Right renal pelvis (tissue), 4 donors: ENCODE data around the gene GALNT9. TPM values are rescaled to one million over a fixed set of nuclear protein-coding genes. Genes with fewer than 3 reads are reported as not detected.
"Not testable (repeated sequence)": the region's sequence is repeated elsewhere in the genome, so short reads cannot be mapped to it uniquely, and the experiment has no call there.

ENCODE experiments used
- DNase-seq, 4 donors: peaks; one replicate each; pipeline ENCODE4 v3.0.0-alpha.2; 2013; ENCODE audit warnings: low read depth in 4 of 4, low spot score in 3 of 4, missing footprints in 1 of 4
- polyA plus RNA-seq, 4 donors: library from polyadenylated mRNA; unstranded; fragments of 120-200 nt; gene quantifications; one replicate each; pipeline ENCODE4 v1.2.1, GENCODE V29; 2013; ENCODE audit not compliant: insufficient read length in 4 of 4

Gene GALNT9
- polyA plus RNA-seq, 4 donors: 7.7 to 8.8 (median 8.4) TPM

GRCh38 chr12:132204793-132205270 lies 124.6 kb downstream of the GALNT9 start:
- no peak for DNase-seq

- no peak for DNase-seq
These were observed 125.2 kb downstream of the GALNT9 start for GRCh38 chr12:132204063-132204792.

- DNase-seq: no peak
These were observed 126.3 kb downstream of the GALNT9 start for GRCh38 chr12:132202929-132203721.

- no peak for DNase-seq
These were observed 127.8 kb downstream of the GALNT9 start for GRCh38 chr12:132201391-132202120.

GRCh38 chr12:132200800-132201199 lies 128.6 kb downstream of the GALNT9 start:
- no peak for DNase-seq

- no peak for DNase-seq
These were observed 129.7 kb downstream of the GALNT9 start for GRCh38 chr12:132199526-132200319.

GRCh38 chr12:132199101-132199500 lies 130.3 kb downstream of the GALNT9 start:
- DNase-seq: no peak

- DNase-seq: no peak
These were observed 131.6 kb downstream of the GALNT9 start for GRCh38 chr12:132197581-132198354.

- DNase-seq: no peak
These were observed 132.5 kb downstream of the GALNT9 start for GRCh38 chr12:132196873-132197390.

GRCh38 chr12:132196038-132196872 lies 133.1 kb downstream of the GALNT9 start:
- DNase-seq: no peak

- not testable (repeated sequence) for DNase-seq
These were observed 134.1 kb downstream of the GALNT9 start for GRCh38 chr12:132195242-132195641.

- no peak for DNase-seq
These were observed 134.8 kb downstream of the GALNT9 start for GRCh38 chr12:132194556-132194955.

- no peak for DNase-seq
These were observed 135.3 kb downstream of the GALNT9 start for GRCh38 chr12:132194056-132194455.

GRCh38 chr12:132191715-132192553 lies 137.5 kb downstream of the GALNT9 start:
- no peak for DNase-seq

GRCh38 chr12:132190834-132191500 lies 138.4 kb downstream of the GALNT9 start:
- DNase-seq: no peak

- no peak for DNase-seq
These were observed 139.2 kb downstream of the GALNT9 start for GRCh38 chr12:132190012-132190755.
